GM12892 (cell line): ENCODE data around the gene KLHL28.

ENCODE experiments used
- POLR2A ChIP-seq: IDR thresholded peaks from 2 replicates; pipeline ENCODE4 v1.6.1; 2011; ENCODE audit warnings: low read depth, low read length, control low read depth
- TAF1 ChIP-seq: IDR thresholded peaks from 2 replicates; pipeline ENCODE4 v1.6.1; 2011; ENCODE audit warnings: low read depth, mild to moderate bottlenecking, control low read depth, low read length, borderline replicate concordance

DNA sequence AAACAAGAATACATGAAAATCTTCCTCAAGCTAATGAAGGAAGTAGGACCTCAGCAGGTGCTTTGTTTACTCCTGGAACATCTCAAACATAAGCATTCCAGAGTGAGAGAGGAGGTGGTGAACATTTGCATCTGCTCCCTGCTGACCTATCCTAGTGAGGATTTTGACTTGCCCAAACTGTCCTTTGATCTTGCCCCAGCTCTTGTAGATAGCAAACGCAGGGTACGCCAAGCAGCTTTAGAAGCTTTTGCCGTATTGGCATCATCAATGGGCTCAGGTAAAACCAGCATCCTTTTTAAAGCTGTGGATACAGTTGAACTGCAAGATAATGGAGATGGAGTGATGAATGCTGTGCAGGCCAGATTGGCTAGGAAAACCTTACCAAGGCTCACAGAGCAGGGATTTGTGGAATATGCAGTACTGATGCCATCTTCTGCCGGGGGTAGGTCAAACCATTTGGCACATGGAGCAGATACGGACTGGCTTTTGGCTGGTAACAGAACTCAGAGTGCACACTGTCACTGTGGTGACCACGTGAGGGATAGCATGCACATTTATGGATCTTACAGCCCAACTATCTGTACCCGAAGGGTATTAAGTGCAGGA is 2.1 kb upstream of the KLHL28 start:
- no peak for TF ChIP-seq TAF1
- TF ChIP-seq POLR2A, result no peak
